ENCODE measurements around the gene FARS2.

DNA sequence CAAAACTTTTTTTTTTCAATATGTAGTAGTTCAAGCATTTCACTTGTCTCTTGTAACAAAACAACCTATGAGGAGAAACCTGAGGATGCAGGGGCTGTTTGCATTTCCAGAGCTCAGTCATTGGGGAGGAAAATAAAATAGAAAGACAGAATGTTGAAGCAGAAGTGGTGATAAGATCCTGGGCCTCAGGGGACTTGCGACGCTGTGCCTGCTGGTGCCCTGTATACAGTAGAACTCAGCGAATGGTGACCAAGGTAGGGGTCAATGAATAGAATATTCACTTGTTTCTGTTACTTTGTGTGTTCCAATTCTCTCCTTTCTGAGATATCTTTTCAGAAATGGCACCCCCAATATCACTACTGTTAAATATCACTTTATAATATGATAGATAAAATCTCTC, 271.6 kb downstream of the FARS2 start:
- TF ChIP-seq, protein P1, sequence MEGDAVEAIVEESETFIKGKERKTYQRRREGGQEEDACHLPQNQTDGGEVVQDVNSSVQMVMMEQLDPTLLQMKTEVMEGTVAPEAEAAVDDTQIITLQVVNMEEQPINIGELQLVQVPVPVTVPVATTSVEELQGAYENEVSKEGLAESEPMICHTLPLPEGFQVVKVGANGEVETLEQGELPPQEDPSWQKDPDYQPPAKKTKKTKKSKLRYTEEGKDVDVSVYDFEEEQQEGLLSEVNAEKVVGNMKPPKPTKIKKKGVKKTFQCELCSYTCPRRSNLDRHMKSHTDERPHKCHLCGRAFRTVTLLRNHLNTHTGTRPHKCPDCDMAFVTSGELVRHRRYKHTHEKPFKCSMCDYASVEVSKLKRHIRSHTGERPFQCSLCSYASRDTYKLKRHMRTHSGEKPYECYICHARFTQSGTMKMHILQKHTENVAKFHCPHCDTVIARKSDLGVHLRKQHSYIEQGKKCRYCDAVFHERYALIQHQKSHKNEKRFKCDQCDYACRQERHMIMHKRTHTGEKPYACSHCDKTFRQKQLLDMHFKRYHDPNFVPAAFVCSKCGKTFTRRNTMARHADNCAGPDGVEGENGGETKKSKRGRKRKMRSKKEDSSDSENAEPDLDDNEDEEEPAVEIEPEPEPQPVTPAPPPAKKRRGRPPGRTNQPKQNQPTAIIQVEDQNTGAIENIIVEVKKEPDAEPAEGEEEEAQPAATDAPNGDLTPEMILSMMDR (IDR thresholded peaks at IDR 0.05; ENCODE audit: low read depth, low read length) = no peak
- TF ChIP-seq EZH2phosphoT487 (IDR thresholded peaks at IDR 0.05; ENCODE audit: low read depth) = no peak

Data from OCI-LY3 (cell line).